Right atrium auricular region (tissue), 2 donors: ENCODE measurements around the gene NAV2. TPM values are rescaled to one million over a fixed set of nuclear protein-coding genes. Genes with fewer than 3 reads are reported as not detected.
A peak's percentile ranks its signal among the peaks of the same experiment; 100 is the strongest.

Experiments used
- DNase-seq: peaks from one replicate; pipeline ENCODE4 v3.0.0-alpha.2; 2019; ENCODE audit warnings: low spot score
- H3K27ac ChIP-seq, 2 donors: fragments of 200-600 bp; sonication (generic); 1 replicate in 1 of 2; 2 replicates in 1 of 2; pipeline ENCODE4 v1.5.1; 2016 to 2019
- H3K27me3 ChIP-seq, 2 donors: fragments of 200-600 bp; sonication (generic); one replicate each; pipeline versions ENCODE4 v1.5.1 to v1.6.0; 2017 to 2019
- H3K36me3 ChIP-seq: fragments of 200-600 bp; sonication (generic); one replicate; pipeline ENCODE4 v1.5.1; 2016
- H3K4me1 ChIP-seq, 2 donors: fragments of 200-600 bp; sonication (generic); one replicate each; pipeline versions ENCODE4 v1.5.1 to v1.6.0; 2017 to 2019
- H3K4me3 ChIP-seq, 2 donors: fragments of 200-600 bp; sonication (generic); 1 replicate in 1 of 2; 2 replicates in 1 of 2; pipeline ENCODE4 v1.5.1; 2017 to 2019; ENCODE audit warnings: mild to moderate bottlenecking in 1 of 2, moderate library complexity in 1 of 2
- H3K9me3 ChIP-seq, 2 donors: fragments of 200-600 bp; sonication (generic); one replicate each; pipeline ENCODE4 v1.5.1; 2019
- total RNA-seq, 2 donors: library from RNA; depleted of rRNA; stranded (reverse); fragments of >200 nt; gene quantifications; one replicate each; pipeline ENCODE4 v1.1.0, GENCODE V29; 2016
- TF ChIP-seq, protein P1 (sequence below), 2 donors: fragments of 200-600 bp; sonication (generic); IDR thresholded peaks; one replicate each; pipeline ENCODE4 v1.5.1; 2019; ENCODE audit warnings: antibody characterized with exemption in 2 of 2

NAV2 gene
- total RNA-seq, 2 donors from 2014 or later = 11.4 to 19.2 TPM

DNA sequence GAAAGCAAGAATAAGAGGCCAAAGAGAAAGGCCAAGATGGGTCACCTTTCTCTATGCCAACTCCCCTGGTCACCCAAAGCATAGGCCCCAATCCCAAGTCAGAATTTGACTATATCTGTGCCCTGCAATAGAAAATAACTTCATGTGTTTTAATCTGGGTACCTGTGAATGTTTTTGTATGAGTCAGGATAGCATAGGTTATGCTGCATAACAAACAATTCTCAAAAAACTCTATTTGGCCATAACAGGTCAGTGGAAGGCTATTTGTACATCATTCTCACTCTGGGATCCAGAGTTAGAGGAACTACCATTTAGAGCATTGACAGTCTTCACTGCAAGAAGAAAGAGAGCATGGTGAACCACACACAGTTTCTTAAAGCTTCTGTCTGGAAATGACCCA lies 280.4 kb downstream of the NAV2 start:
- no peaks in the 10 kb centered on the region for H3K27me3 ChIP-seq
- TF ChIP-seq, protein P1, sequence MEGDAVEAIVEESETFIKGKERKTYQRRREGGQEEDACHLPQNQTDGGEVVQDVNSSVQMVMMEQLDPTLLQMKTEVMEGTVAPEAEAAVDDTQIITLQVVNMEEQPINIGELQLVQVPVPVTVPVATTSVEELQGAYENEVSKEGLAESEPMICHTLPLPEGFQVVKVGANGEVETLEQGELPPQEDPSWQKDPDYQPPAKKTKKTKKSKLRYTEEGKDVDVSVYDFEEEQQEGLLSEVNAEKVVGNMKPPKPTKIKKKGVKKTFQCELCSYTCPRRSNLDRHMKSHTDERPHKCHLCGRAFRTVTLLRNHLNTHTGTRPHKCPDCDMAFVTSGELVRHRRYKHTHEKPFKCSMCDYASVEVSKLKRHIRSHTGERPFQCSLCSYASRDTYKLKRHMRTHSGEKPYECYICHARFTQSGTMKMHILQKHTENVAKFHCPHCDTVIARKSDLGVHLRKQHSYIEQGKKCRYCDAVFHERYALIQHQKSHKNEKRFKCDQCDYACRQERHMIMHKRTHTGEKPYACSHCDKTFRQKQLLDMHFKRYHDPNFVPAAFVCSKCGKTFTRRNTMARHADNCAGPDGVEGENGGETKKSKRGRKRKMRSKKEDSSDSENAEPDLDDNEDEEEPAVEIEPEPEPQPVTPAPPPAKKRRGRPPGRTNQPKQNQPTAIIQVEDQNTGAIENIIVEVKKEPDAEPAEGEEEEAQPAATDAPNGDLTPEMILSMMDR (IDR thresholded peaks at IDR 0.05) = no peak
- DNase-seq = no peak
- no peak overlapping the region for H3K27ac ChIP-seq
- peaks cover 0 to 17% of the 10 kb centered on the region in 2 donors for H3K4me1 ChIP-seq
- H3K4me3 ChIP-seq = no peak overlapping the region
- H3K36me3 ChIP-seq = peaks cover 7% of the 10 kb centered on the region
- no peaks in the 10 kb centered on the region for H3K9me3 ChIP-seq

DNA sequence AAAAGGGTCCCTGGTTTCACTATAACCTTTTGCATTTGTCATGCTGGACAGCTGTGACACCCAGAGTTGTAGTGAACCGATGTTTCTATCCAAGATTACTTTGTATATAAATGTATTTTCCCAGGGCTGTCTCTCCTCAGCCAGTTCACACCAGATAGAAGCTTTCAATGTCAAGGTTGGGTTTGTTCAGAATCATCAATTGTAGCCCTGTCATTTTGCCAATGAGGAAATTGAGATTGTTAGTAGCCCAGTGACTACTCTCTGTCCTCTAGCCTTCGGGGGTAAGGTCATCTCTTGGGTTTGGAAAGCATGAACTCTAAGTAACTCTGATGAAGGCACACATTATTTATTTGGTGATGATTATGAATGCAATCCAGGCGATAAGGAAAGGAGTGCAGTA lies 282.0 kb downstream of the NAV2 start:
- DNase-seq = no peak
- no peak overlapping the region for H3K4me3 ChIP-seq
- H3K9me3 ChIP-seq = no peaks in the 10 kb centered on the region
- H3K36me3 ChIP-seq = peaks cover 7% of the 10 kb centered on the region
- no peaks in the 10 kb centered on the region for H3K27me3 ChIP-seq
- H3K27ac ChIP-seq = peak overlapping the region in 1 of 2 donors; percentile 49
- TF ChIP-seq, protein P1 (IDR thresholded peaks at IDR 0.05) = no peak
- H3K4me1 ChIP-seq = peaks cover 0 to 17% of the 10 kb centered on the region in 2 donors

DNA sequence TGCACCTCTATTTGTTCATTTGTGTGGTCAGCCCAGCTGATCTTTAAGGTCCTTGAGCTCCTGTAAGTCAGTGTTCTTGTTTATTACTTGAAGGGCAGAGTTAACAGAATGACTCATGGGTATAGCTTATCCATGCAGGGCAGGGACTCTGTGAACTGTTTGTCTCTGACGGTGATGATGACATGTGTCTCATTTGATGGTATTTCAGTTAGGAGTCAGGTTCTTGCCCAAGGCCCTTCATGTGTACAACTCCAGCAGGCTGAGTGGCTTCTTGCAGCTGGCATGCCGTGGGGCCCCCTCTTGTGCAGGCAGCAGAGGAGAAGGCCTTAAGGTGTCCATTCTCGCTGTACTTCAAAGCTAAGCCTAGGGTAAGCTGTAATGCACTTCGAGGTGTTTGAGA lies 282.5 kb downstream of the NAV2 start:
- no peak overlapping the region for H3K4me3 ChIP-seq
- TF ChIP-seq, protein P1 (IDR thresholded peaks at IDR 0.05) = no peak
- no peaks in the 10 kb centered on the region for H3K9me3 ChIP-seq
- DNase-seq = peak; percentile 61
- no peaks in the 10 kb centered on the region for H3K27me3 ChIP-seq
- H3K27ac ChIP-seq = peak overlapping the region in 1 of 2 donors; percentile 49
- H3K36me3 ChIP-seq = peaks cover 7% of the 10 kb centered on the region
- peaks cover 0 to 18% of the 10 kb centered on the region in 2 donors for H3K4me1 ChIP-seq

DNA sequence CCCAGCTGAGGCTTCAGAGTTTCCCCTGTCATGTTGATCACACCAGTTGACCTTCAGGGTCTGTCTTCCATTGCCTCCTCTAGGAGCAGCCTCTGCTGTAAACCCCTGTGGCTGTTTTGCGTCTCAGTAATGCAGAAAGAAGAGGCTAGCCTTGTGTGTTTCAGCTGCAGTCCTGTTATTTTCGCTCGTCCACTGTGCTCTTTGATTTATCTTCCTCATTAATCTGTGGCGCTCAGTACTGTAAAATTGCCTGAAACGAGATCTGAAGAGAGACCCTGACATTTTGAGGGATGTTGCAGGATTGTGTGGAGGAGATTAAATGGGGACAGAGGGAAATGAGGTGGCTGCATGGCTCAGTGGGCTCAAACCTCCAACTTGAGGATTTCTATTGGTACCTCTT lies 283.9 kb downstream of the NAV2 start:
- no peak for DNase-seq
- TF ChIP-seq, protein P1 (IDR thresholded peaks at IDR 0.05) = no peak
- H3K9me3 ChIP-seq = no peaks in the 10 kb centered on the region
- H3K27ac ChIP-seq = no peak overlapping the region
- peaks cover 0 to 26% of the 10 kb centered on the region in 2 donors for H3K4me1 ChIP-seq
- H3K27me3 ChIP-seq = no peaks in the 10 kb centered on the region
- peaks cover 7% of the 10 kb centered on the region for H3K36me3 ChIP-seq
- H3K4me3 ChIP-seq = no peak overlapping the region

DNA sequence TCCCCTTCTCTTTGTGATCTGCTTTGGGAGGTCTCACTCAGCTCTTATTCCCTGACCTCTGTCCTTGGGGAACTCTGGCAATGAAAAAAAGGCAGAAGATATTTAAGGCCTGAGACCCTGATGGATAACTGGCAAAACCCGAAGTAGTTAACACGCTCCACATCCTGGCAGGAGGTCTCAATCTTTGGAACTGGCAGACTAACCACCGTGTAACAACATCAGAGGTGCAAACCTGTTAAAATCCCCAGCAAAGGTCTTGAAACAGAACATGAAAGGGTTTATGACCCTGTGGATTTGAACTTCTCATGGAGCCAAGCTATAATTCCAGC lies 287.3 kb downstream of the NAV2 start:
- Histone ChIP-seq H3K27ac (peak overlapping the region; percentile 26 to 50), H3K4me3 (no peak overlapping the region), H3K27me3 (no peaks in the 10 kb centered on the region), H3K36me3 (peaks cover 4% of the 10 kb centered on the region), H3K4me1 (peaks cover 0 to 26% of the 10 kb centered on the region in 2 donors), H3K9me3 (no peaks in the 10 kb centered on the region)
- DNase-seq = no peak
- TF ChIP-seq, protein P1 (IDR thresholded peaks at IDR 0.05) = no peak

DNA sequence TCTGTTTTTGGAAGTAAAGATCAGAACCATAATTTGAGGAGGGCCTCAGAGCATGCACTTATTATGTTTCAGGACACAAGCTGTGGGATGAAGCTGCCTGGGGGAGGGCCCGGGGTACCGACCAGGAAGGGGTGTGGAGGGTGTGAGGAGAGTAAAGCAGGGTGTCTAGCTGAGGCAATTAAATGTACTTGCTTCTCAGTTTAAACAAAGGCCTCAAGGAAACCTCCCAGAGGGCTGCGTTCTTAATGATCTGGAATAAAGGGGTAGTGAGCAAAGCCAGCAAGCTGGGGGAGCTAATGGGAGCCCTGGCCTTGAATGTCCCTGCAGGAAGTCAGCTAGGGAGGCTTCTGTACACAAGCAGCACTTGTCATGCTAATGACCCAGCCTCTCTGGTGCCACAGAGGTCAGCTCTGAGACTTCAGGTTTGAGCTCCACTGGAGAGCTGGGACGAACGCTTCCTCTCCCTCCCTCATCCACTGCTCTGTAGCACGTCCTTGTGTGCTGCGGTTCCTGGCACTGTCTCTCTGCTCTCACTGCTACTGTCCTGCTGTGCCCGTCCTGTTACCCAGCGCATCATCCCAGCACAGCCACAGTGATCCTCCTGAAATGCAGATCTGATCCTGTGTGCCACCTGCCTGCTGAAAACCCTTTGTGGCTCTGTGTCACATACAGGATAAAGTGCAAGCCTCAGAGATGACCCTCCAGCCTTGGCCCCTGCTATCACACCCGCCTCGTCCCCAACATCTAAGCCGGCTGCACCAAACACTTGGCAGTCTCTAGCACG lies 287.9 kb downstream of the NAV2 start:
- H3K36me3 ChIP-seq = peaks cover 4% of the 10 kb centered on the region

More for the DNA sequence above, 287.9 kb downstream of the NAV2 start:
- no peaks in the 10 kb centered on the region for H3K27me3 ChIP-seq
- no peak for DNase-seq
- peaks cover 0 to 20% of the 10 kb centered on the region in 2 donors for H3K4me1 ChIP-seq
- H3K9me3 ChIP-seq = no peaks in the 10 kb centered on the region
- no peak overlapping the region for H3K4me3 ChIP-seq
- H3K27ac ChIP-seq = peak overlapping the region; percentile 26 to 50
- TF ChIP-seq, protein P1 (IDR thresholded peaks at IDR 0.05) = no peak
